HEK293 (cell line): ENCODE measurements around the gene IL23R.
"Not testable (repeated sequence)": the region's sequence is repeated elsewhere in the genome, so short reads cannot be mapped to it uniquely, and the experiment has no call there.

Source experiments
- CTCF ChIA-PET: fragments of 350-600 bp; formaldehyde crosslinking; extraction: SDS; loops from one replicate; lab custom pipeline; 2021; ENCODE audit warnings: antibody characterized with exemption; lab: Yijun Ruan, JAX
- POLR2A ChIA-PET: fragments of 300-600 bp; formaldehyde crosslinking; extraction: SDS; loops from one replicate; lab custom pipeline; 2020; ENCODE audit warnings: antibody characterized with exemption, inconsistent platforms; lab: Yijun Ruan, JAX
- H3K27ac ChIP-seq: fragments of 200-500 bp; sonication (Bioruptor generic); 2 replicates; pipeline ENCODE4 v1.5.1; 2014; ENCODE audit warnings: low read depth, low read length, control low read depth, inconsistent platforms; ENCODE audit errors: extremely low read depth
- H3K36me3 ChIP-seq, 2 experiments: fragments of 200-500 bp in 1 of 2; sonication (Bioruptor generic) in 1 of 2; 1 replicate in 1 of 2; 2 replicates in 1 of 2; pipeline ENCODE4 v1.5.1; 2014 to 2017; ENCODE audit warnings: inconsistent platforms in 2 of 2, low read length in 2 of 2; ENCODE audit not compliant: control insufficient read depth in 2 of 2, insufficient read depth in 1 of 2
- H3K4me1 ChIP-seq: fragments of 200-500 bp; sonication (Bioruptor generic); 2 replicates; pipeline ENCODE4 v1.5.1; 2014; ENCODE audit warnings: mild to moderate bottlenecking, low read length, inconsistent platforms; ENCODE audit not compliant: control insufficient read depth, insufficient read depth
- H3K4me3 ChIP-seq: 2 replicates; pipeline ENCODE4 v1.5.1; 2011; ENCODE audit warnings: low read depth, mild to moderate bottlenecking, control low read depth, low read length, moderate library complexity
- H3K9me3 ChIP-seq: fragments of 200-500 bp; sonication (Bioruptor generic); 2 replicates; pipeline ENCODE4 v1.5.1; 2014; ENCODE audit warnings: low read depth, low read length, inconsistent platforms; ENCODE audit not compliant: control insufficient read depth, insufficient read depth
- FEZF1 ChIP-seq: fragments of 450-650 bp; formaldehyde crosslinking; IDR thresholded peaks from 2 replicates; pipeline ENCODE4 v1.5.1; 2016; ENCODE audit warnings: missing biosample characterization, missing genetic modification characterization
- GFI1B ChIP-seq: fragments of 450-650 bp; formaldehyde crosslinking; IDR thresholded peaks from 2 replicates; pipeline ENCODE4 v1.5.1; 2016; ENCODE audit warnings: missing biosample characterization, missing genetic modification characterization
- PATZ1 ChIP-seq: fragments of 450-650 bp; formaldehyde crosslinking; IDR thresholded peaks from 2 replicates; pipeline ENCODE4 v1.5.1; 2016; ENCODE audit warnings: missing biosample characterization, missing genetic modification characterization
- SP3 ChIP-seq: fragments of 450-650 bp; formaldehyde crosslinking; IDR thresholded peaks from 2 replicates; pipeline ENCODE4 v1.5.1; 2016; ENCODE audit warnings: missing biosample characterization, missing genetic modification characterization
- ZBTB48 ChIP-seq: fragments of 450-650 bp; formaldehyde crosslinking; IDR thresholded peaks from 2 replicates; pipeline ENCODE4 v1.5.1; 2016; ENCODE audit warnings: missing biosample characterization, missing genetic modification characterization
- ZBTB7A ChIP-seq: fragments of 450-650 bp; formaldehyde crosslinking; IDR thresholded peaks from 2 replicates; pipeline ENCODE4 v1.5.1; 2016; ENCODE audit warnings: low read depth, missing biosample characterization, missing genetic modification characterization
- ZFP41 ChIP-seq: fragments of 450-650 bp; formaldehyde crosslinking; IDR thresholded peaks from 2 replicates; pipeline ENCODE4 v1.5.1; 2016; ENCODE audit warnings: missing biosample characterization, missing genetic modification characterization, borderline replicate concordance
- ZNF223 ChIP-seq: fragments of 450-650 bp; formaldehyde crosslinking; IDR thresholded peaks from 2 replicates; pipeline ENCODE4 v1.5.1; 2016; ENCODE audit warnings: missing biosample characterization, missing genetic modification characterization
- ZNF266 ChIP-seq: fragments of 450-650 bp; formaldehyde crosslinking; IDR thresholded peaks from 2 replicates; pipeline ENCODE4 v1.5.1; 2016; ENCODE audit warnings: missing biosample characterization, missing genetic modification characterization, low read depth
- ZNF354C ChIP-seq: fragments of 450-650 bp; formaldehyde crosslinking; IDR thresholded peaks from 2 replicates; pipeline ENCODE4 v1.5.1; 2016; ENCODE audit warnings: missing biosample characterization, missing genetic modification characterization, low read depth, borderline replicate concordance
- ZNF585B ChIP-seq: fragments of 450-650 bp; formaldehyde crosslinking; IDR thresholded peaks from 2 replicates; pipeline ENCODE4 v1.5.1; 2016; ENCODE audit warnings: missing biosample characterization, missing genetic modification characterization
- ZNF677 ChIP-seq: fragments of 450-650 bp; IDR thresholded peaks from 2 replicates; pipeline ENCODE4 v1.5.0; 2018; ENCODE audit warnings: missing biosample characterization, mild to moderate bottlenecking, missing genetic modification characterization, moderate library complexity
- ZNF747 ChIP-seq: fragments of 450-650 bp; formaldehyde crosslinking; IDR thresholded peaks from 2 replicates; pipeline ENCODE4 v1.5.1; 2016; ENCODE audit warnings: missing biosample characterization, missing genetic modification characterization
- TF ChIP-seq, protein P1 (sequence below): fragments of 450-650 bp; formaldehyde crosslinking; IDR thresholded peaks from 2 replicates; pipeline ENCODE4 v1.5.1; 2016; ENCODE audit warnings: missing biosample characterization, missing genetic modification characterization
- TF ChIP-seq, protein P2 (sequence below): fragments of 450-650 bp; formaldehyde crosslinking; IDR thresholded peaks from 2 replicates; pipeline ENCODE4 v1.5.1; 2016; ENCODE audit warnings: missing biosample characterization, missing genetic modification characterization

Gene IL23R

GRCh38 chr1:67204298-67204980, 38.2 kb downstream of the IL23R start (continued):
- TF ChIP-seq, protein P1, sequence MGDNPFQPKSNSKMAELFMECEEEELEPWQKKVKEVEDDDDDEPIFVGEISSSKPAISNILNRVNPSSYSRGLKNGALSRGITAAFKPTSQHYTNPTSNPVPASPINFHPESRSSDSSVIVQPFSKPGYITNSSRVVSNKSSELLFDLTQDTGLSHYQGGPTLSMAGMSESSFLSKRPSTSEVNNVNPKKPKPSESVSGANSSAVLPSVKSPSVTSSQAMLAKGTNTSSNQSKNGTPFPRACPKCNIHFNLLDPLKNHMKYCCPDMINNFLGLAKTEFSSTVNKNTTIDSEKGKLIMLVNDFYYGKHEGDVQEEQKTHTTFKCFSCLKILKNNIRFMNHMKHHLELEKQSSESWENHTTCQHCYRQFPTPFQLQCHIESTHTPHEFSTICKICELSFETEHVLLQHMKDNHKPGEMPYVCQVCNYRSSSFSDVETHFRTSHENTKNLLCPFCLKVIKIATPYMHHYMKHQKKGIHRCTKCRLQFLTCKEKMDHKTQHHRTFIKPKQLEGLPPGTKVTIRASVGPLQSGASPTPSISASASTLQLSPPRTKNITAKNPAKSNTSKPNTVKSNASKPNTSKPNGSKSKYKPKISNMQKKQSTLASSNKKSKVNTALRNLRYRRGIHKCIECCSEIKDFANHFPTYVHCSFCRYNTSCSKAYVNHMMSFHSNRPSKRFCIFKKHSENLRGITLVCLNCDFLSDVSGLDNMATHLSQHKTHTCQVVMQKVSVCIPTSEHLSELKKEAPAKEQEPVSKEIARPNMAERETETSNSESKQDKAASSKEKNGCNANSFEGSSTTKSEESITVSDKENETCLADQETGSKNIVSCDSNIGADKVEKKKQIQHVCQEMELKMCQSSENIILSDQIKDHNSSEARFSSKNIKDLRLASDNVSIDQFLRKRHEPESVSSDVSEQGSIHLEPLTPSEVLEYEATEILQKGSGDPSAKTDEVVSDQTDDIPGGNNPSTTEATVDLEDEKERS (tag by site-specific recombination): no peak
- TF ChIP-seq ZNF354C (no peak), SP3 (tag by site-specific recombination) (no peak), FEZF1 (tag by site-specific recombination) (no peak), ZNF677 (tag by site-specific recombination) (no peak), ZBTB7A (tag by site-specific recombination) (no peak), ZFP41 (no peak), ZNF266 (no peak)
- TF ChIP-seq, protein P2, sequence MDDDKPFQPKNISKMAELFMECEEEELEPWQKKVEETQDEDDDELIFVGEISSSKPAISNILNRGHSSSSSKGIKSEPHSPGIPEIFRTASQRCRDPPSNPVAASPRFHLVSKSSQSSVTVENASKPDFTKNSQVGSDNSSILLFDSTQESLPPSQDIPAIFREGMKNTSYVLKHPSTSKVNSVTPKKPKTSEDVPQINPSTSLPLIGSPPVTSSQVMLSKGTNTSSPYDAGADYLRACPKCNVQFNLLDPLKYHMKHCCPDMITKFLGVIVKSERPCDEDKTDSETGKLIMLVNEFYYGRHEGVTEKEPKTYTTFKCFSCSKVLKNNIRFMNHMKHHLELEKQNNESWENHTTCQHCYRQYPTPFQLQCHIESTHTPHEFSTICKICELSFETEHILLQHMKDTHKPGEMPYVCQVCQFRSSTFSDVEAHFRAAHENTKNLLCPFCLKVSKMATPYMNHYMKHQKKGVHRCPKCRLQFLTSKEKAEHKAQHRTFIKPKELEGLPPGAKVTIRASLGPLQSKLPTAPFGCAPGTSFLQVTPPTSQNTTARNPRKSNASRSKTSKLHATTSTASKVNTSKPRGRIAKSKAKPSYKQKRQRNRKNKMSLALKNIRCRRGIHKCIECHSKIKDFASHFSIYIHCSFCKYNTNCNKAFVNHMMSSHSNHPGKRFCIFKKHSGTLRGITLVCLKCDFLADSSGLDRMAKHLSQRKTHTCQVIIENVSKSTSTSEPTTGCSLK (tag by site-specific recombination): no peak

- H3K27ac ChIP-seq, CTCF ChIA-PET, H3K36me3 ChIP-seq, H3K4me3 ChIP-seq, H3K4me1 ChIP-seq, POLR2A ChIA-PET, H3K9me3 ChIP-seq: not testable (repeated sequence)
Observed at GRCh38 chr1:67207398-67207797, 41.1 kb downstream of the IL23R start.

- Histone ChIP-seq H3K4me1 (no peaks in the 10 kb centered on the region), H3K4me3 (no peak overlapping the region), H3K9me3 (no peaks in the 10 kb centered on the region), H3K27ac (no peak overlapping the region), H3K36me3 (no peaks in the 10 kb centered on the region)
- ChIA-PET CTCF (interaction anchor here (1.0 kb wide), 1 partner anchor 20 kb away, joined by 5 read pairs; no protein-coding TSS in a partner anchor), POLR2A (no interaction called here)
- TF ChIP-seq ZBTB48 (tag by site-specific recombination) (no peak), PATZ1 (no peak), ZNF223 (no peak), ZNF585B (tag by site-specific recombination) (peak; percentile 44), ZNF747 (no peak), GFI1B (tag by site-specific recombination) (no peak)
Observed at GRCh38 chr1:67208217-67208616, 42.0 kb downstream of the IL23R start.
